ENCODE results near the gene CHCHD4. TPM values are rescaled to one million over a fixed set of nuclear protein-coding genes. Genes with fewer than 3 reads are reported as not detected.
"Not testable (repeated sequence)": the region's sequence is repeated elsewhere in the genome, so short reads cannot be mapped to it uniquely, and the experiment has no call there.

CHCHD4 gene
- total and polyA plus RNA-seq, 10 donors: 8.4 to 17.1 (median 9.9) TPM

DNA sequence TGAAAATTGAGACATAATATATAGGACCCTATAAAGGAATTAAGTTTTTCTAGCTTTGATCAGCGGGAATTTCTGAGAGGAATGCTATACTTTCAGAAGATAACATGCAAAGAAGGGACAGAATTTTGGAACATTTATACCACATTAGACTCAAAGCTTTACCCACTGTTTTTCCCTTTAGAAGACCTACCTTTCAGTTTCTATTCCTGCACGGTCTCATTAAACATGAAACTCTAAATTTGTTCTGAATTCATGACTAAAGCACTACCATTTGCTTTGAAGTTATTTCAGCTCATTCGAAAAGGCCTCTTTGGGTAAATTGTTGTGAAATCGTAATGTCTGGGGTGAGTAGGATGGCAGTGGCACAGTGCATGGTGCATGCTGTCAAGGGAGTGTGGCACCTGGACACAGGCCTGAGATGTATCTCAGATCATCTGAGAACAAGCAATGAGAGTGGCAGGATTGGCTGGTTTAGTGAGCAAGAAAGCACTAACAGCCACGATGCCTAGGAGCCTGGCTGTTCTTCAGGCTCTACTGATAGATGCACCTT, 42.5 kb downstream of the CHCHD4 start:
- no peak for DNase-seq
- Histone ChIP-seq H3K27ac (no peak overlapping the region), H3K9me3 (peaks cover 0 to 16% (median 4%) of the 10 kb centered on the region in 8 donors), H3K27me3 (replicated peaks in 1 of 7) (no peaks in the 10 kb centered on the region), H3K36me3 (no peaks in the 10 kb centered on the region), H3K4me3 (no peak overlapping the region), H3K4me1 (no peaks in the 10 kb centered on the region)
- TF ChIP-seq, protein P1, sequence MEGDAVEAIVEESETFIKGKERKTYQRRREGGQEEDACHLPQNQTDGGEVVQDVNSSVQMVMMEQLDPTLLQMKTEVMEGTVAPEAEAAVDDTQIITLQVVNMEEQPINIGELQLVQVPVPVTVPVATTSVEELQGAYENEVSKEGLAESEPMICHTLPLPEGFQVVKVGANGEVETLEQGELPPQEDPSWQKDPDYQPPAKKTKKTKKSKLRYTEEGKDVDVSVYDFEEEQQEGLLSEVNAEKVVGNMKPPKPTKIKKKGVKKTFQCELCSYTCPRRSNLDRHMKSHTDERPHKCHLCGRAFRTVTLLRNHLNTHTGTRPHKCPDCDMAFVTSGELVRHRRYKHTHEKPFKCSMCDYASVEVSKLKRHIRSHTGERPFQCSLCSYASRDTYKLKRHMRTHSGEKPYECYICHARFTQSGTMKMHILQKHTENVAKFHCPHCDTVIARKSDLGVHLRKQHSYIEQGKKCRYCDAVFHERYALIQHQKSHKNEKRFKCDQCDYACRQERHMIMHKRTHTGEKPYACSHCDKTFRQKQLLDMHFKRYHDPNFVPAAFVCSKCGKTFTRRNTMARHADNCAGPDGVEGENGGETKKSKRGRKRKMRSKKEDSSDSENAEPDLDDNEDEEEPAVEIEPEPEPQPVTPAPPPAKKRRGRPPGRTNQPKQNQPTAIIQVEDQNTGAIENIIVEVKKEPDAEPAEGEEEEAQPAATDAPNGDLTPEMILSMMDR (IDR thresholded peaks at IDR 0.05 in 8 of 11, conservative IDR thresholded peaks at IDR 0.05 in 3 of 11): no peak
- no peak for TF ChIP-seq POLR2AphosphoS5 (IDR thresholded peaks at IDR 0.05)
- no peak for TF ChIP-seq POLR2A (IDR thresholded peaks at IDR 0.05)
- 58 to 78% (median 76%) methylated on average over 5 of the region's 5 CpGs for WGBS, 5 donors
- intact Hi-C loops (cut with DNase I; ENCODE audit: low total_unique reads): no loop called here

DNA sequence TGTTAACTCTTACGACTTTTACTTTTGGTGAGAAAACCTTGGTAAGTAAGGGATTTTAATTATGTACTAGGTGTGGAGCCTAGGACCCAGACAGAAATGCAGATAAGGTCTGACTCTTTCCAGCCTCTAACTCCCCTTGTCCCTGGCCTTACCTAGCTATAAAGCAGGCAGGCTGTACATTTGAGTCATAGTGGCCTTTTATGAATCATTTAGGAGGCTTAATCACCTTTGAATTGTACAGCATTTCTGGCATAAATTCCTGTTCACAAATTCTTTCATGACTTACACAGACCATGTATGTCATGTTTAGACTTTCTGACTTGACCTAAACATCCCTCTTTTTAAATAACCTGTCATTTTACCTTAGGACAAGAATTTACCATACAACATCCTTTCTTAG, 47.4 kb downstream of the CHCHD4 start:
- Histone ChIP-seq H3K9me3 (peaks cover 0 to 19% (median 5%) of the 10 kb centered on the region in 8 donors), H3K36me3 (no peaks in the 10 kb centered on the region), H3K4me1 (no peaks in the 10 kb centered on the region), H3K4me3 (no peak overlapping the region), H3K27me3 (replicated peaks in 1 of 7) (no peaks in the 10 kb centered on the region), H3K27ac (no peak overlapping the region)
- TF ChIP-seq POLR2A (IDR thresholded peaks at IDR 0.05): no peak
- intact Hi-C loops (cut with DNase I; ENCODE audit: low total_unique reads): no loop called here
- no peak for DNase-seq
- 92 to 100% (median 95%) methylated on average over 1 of the region's 1 CpG for WGBS, 5 donors

DNA sequence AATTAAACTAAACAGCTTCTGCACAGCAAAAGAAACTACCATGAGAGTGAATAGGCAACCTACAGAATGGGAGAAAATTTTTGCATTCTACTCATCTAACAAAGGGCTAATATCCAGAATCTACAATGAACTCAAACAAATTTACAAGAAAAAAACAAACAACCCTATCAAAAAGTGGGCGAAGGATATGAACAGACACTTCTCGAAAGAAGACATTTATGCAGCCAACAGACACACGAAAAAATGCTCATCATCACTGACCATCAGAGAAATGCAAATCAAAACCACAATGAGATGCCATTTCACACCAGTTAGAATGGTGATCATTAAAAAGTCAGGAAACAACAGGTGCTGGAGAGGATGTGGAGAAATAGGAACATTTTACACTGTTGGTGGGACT, 49.4 kb downstream of the CHCHD4 start:
- 72 to 82% (median 80%) methylated on average over 3 of the region's 3 CpGs for whole genome bisulfite sequencing, 5 donors
- intact Hi-C loops (cut with DNase I; ENCODE audit: low total_unique reads); H3K36me3 ChIP-seq; H3K4me3 ChIP-seq; DNase-seq; H3K4me1 ChIP-seq; H3K27ac ChIP-seq; H3K27me3 ChIP-seq (replicated peaks in 1 of 7): not testable (repeated sequence)
- H3K9me3 ChIP-seq: peaks cover 0 to 13% (median 3%) of the 10 kb centered on the region in 8 donors

DNA sequence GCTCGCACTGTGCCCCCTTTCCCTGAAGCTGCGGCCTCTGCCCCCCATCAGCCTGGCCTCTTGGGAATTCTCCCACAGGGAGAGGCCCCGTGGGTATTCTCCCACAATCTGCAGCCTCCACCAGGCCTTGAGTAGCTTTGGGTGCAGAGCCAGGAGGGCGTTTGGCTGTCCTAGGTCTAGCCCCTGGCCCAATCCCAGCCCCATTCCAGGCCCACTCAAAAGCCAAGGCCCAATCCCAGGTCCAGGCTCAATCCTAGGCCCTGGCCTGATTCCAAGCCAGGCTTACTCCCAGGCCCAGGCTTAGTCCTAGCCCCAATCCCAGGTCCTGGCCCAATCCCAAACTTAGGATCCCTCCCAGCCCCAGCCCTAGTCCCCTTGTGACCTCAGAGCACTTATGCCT, 59.8 kb downstream of the CHCHD4 start:
- Histone ChIP-seq H3K27ac (no peak overlapping the region), H3K9me3 (no peaks in the 10 kb centered on the region), H3K27me3 (replicated peaks in 1 of 7) (no peaks in the 10 kb centered on the region), H3K4me3 (no peak overlapping the region), H3K36me3 (no peaks in the 10 kb centered on the region), H3K4me1 (no peaks in the 10 kb centered on the region)
- no peak for DNase-seq
- no peak for TF ChIP-seq POLR2AphosphoS5 (IDR thresholded peaks at IDR 0.05)
- TF ChIP-seq, protein P1 (IDR thresholded peaks at IDR 0.05 in 8 of 11, conservative IDR thresholded peaks at IDR 0.05 in 3 of 11): no peak
- no peak for TF ChIP-seq POLR2A (IDR thresholded peaks at IDR 0.05)
- intact Hi-C loops (cut with DNase I; ENCODE audit: low total_unique reads): no loop called here
- 61 to 82% (median 67%) methylated on average over 3 to 4 of the region's 4 CpGs for WGBS, 5 donors

DNA sequence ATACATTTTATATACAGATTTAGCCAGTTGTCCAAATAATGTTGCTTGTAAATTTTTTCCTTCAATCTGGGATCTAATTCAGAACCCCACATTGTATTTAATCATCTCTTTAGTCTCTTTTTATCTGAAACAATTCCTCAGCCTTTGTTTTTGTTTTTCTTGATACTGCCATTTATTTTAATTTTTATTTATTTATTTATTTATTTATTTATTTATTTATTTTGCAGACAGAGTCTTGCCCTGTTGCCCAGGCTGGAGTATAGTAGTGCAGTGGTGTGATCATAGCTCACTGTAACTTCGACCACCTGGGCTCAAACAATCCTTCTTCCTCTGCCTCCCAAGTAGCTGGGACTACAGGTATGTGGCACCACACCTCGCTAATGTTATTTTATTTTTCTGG, 61.5 kb downstream of the CHCHD4 start:
- Histone ChIP-seq H3K4me1 (no peaks in the 10 kb centered on the region), H3K4me3 (no peak overlapping the region), H3K36me3 (no peaks in the 10 kb centered on the region), H3K27ac (no peak overlapping the region), H3K9me3 (peaks cover 0 to 3% (median 0%) of the 10 kb centered on the region in 8 donors), H3K27me3 (replicated peaks in 1 of 7) (peaks cover 0 to 5% (median 0%) of the 10 kb centered on the region in 7 donors)
- TF ChIP-seq POLR2AphosphoS5 (IDR thresholded peaks at IDR 0.05) (no peak), POLR2A (IDR thresholded peaks at IDR 0.05) (no peak)
- TF ChIP-seq, protein P1 (IDR thresholded peaks at IDR 0.05 in 8 of 11, conservative IDR thresholded peaks at IDR 0.05 in 3 of 11): no peak
- DNase-seq: no peak
- WGBS, 5 donors: 59 to 88% (median 86%) methylated on average over 2 of the region's 2 CpGs
- intact Hi-C loops (cut with DNase I; ENCODE audit: low total_unique reads): no loop called here

Other genes with a start within 250 kb of the CHCHD4 start
- gene WNT7A, start 244.8 kb downstream of the CHCHD4 start, total RNA-seq: 1 to 10 TPM; 1.4 to 6.3 (median 2.4) TPM
- 1 to 10 TPM in 1 of 3 donors, under 1 TPM in 2; 0.52 to 1.1 (median 0.59) TPM for gene WNT7A, start 244.8 kb downstream of the CHCHD4 start, polyA plus RNA-seq
- gene TMEM43, start 182 bp upstream of the CHCHD4 start, total RNA-seq: 10 to 100 TPM; 40.5 to 64.2 (median 53.9) TPM
- 10 to 100 TPM; 18.7 to 22.8 (median 22.5) TPM for gene TMEM43, start 182 bp upstream of the CHCHD4 start, polyA plus RNA-seq
- 10 to 100 TPM; 31.5 to 65.6 (median 51.3) TPM for gene XPC, start 53.7 kb upstream of the CHCHD4 start, total RNA-seq
- 10 to 100 TPM; 16.1 to 25.0 (median 23.2) TPM for gene XPC, start 53.7 kb upstream of the CHCHD4 start, polyA plus RNA-seq
- gene LSM3, start 53.9 kb upstream of the CHCHD4 start, total RNA-seq: 10 to 100 TPM in 2 of 7 donors, 1 to 10 TPM in 5; 7.5 to 13.2 (median 9.4) TPM
- gene LSM3, start 53.9 kb upstream of the CHCHD4 start, polyA plus RNA-seq: 10 to 100 TPM in 2 of 3 donors, 1 to 10 TPM in 1; 9.8 to 15.8 (median 14.4) TPM

Measured in spleen (tissue), 11 donors.